ENCODE results near the gene LIX1L. TPM values are rescaled to one million over a fixed set of nuclear protein-coding genes. Genes with fewer than 3 reads are reported as not detected.
A peak's percentile ranks its signal among the peaks of the same experiment; 100 is the strongest.

LIX1L gene
- total RNA-seq, 4 donors from 2014 or later: 30.8 to 57.1 (median 41.5) TPM

DNA sequence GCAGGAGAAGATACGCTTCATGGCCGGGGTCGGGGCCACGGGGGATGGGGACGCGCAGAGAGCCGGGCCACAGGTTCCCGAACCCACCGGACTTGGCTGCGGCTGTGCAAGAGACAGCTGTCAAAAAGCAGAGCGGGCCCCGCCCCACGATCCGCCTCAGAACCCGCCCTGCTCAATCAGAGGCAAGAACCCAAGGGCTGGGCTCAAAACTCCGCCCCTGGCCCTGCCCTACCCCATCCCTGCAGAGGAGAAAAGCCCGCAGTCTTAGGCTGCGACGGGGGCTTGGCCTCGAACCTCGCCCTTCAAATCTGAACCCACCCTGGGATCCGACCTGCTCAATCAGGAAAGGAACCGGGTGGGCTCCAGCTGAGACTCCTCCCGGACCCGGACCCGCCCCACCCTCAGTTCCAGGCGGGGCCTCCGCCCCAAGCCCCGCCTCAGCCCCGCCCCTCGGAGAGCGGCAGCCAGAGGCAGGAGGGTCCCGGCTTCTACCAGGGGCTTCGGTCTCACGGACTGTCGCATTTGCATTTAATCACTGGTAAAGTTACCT, 72.0 kb downstream of the LIX1L start, which contains the start of gene ANKRD35:
Gene ANKRD35 (minus strand): TSS at position 129 of the 550 bp plus-strand sequence. CDS start 108 bp downstream, at position 21.
- peak within 1 kb of the TSS in 2 of 4 donors; percentile 0 to 50 for H3K27ac ChIP-seq
- H3K4me1 ChIP-seq: peaks cover 0 to 20% (median 9%) of the 10 kb centered on the region in 4 donors
- H3K4me3 ChIP-seq: peak within 1 kb of the TSS; percentile 40 to 81 (median 56)
- DNase-seq (ENCODE audit: low spot score in 2 of 2): peak; percentile 74 to 78
- TF ChIP-seq EP300 (IDR thresholded peaks at IDR 0.05): peak in 1 of 2 donors; percentile 27
- TF ChIP-seq POLR2A (IDR thresholded peaks at IDR 0.05): no peak
- TF ChIP-seq, protein P1, sequence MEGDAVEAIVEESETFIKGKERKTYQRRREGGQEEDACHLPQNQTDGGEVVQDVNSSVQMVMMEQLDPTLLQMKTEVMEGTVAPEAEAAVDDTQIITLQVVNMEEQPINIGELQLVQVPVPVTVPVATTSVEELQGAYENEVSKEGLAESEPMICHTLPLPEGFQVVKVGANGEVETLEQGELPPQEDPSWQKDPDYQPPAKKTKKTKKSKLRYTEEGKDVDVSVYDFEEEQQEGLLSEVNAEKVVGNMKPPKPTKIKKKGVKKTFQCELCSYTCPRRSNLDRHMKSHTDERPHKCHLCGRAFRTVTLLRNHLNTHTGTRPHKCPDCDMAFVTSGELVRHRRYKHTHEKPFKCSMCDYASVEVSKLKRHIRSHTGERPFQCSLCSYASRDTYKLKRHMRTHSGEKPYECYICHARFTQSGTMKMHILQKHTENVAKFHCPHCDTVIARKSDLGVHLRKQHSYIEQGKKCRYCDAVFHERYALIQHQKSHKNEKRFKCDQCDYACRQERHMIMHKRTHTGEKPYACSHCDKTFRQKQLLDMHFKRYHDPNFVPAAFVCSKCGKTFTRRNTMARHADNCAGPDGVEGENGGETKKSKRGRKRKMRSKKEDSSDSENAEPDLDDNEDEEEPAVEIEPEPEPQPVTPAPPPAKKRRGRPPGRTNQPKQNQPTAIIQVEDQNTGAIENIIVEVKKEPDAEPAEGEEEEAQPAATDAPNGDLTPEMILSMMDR (IDR thresholded peaks at IDR 0.05): no peak
- WGBS, 2 donors: 2 to 3% methylated on average over 12 to 18 of the region's 36 CpGs
- H3K36me3 ChIP-seq: no peaks in the 10 kb centered on the region
- H3K27me3 ChIP-seq: no peaks in the 10 kb centered on the region
- no peaks in the 10 kb centered on the region for H3K9me3 ChIP-seq

DNA sequence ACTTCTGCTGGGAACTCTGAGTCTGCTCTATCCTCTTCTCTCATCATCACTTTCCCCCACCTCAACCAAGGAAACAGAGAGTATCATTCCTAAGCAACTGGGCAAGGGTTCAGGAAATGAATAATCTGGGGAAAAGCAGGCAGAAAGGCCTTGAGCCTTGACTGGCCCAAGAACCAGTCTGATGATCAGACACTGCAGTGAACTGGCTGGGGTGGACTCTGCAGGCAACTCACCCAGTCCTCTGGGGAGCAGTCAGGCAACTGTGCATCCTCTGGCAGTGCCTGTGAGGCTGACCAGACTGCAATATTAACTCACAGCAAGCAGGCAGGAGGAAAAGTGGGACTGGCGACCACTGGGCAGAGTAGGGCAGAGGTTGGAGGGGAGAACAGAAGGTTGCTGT, 73.1 kb downstream of the LIX1L start:
- WGBS, 2 donors: 88 to 95% methylated on average over 1 of the region's 1 CpG

More for the DNA sequence above, 73.1 kb downstream of the LIX1L start:
- no peaks in the 10 kb centered on the region for H3K36me3 ChIP-seq
- no peak for DNase-seq (ENCODE audit: low spot score in 2 of 2)
- H3K9me3 ChIP-seq: no peaks in the 10 kb centered on the region
- H3K4me1 ChIP-seq: peaks cover 0 to 17% (median 6%) of the 10 kb centered on the region in 4 donors
- TF ChIP-seq POLR2A (IDR thresholded peaks at IDR 0.05) (no peak), EP300 (IDR thresholded peaks at IDR 0.05) (no peak)
- TF ChIP-seq, protein P1 (IDR thresholded peaks at IDR 0.05): no peak
- no peak overlapping the region for H3K27ac ChIP-seq
- no peaks in the 10 kb centered on the region for H3K27me3 ChIP-seq
- no peak overlapping the region for H3K4me3 ChIP-seq

Other genes with a start within 250 kb of the LIX1L start
- under 1 TPM in 1 of 4 donors, not detected in 3; 0.21 TPM for gene CD160, start 238.5 kb downstream of the LIX1L start, total RNA-seq
- gene RNF115, start 133.9 kb downstream of the LIX1L start, total RNA-seq: 10 to 100 TPM; 23.7 to 24.9 (median 23.8) TPM
- gene POLR3C, start 133.8 kb downstream of the LIX1L start, total RNA-seq: 10 to 100 TPM; 25.9 to 39.6 (median 37.8) TPM
- 1 to 10 TPM; 2.7 to 8.4 (median 4.5) TPM for gene NUDT17, start 112.4 kb downstream of the LIX1L start, total RNA-seq
- 10 to 100 TPM; 25.5 to 29.1 (median 26.3) TPM for gene PIAS3, start 98.9 kb downstream of the LIX1L start, total RNA-seq
- 10 to 100 TPM in 1 of 4 donors, 1 to 10 TPM in 3; 2.7 to 11.2 (median 6.3) TPM for gene ANKRD35, start 72.2 kb downstream of the LIX1L start, total RNA-seq
- 10 to 100 TPM; 29.4 to 42.9 (median 39.4) TPM for gene ITGA10, start 48.0 kb downstream of the LIX1L start, total RNA-seq
- 10 to 100 TPM; 27.9 to 35.2 (median 30.8) TPM for gene PEX11B, start 39.3 kb downstream of the LIX1L start, total RNA-seq
- gene RBM8A, start 30.5 kb downstream of the LIX1L start, total RNA-seq: 100 to 1,000 TPM; 113 to 157 (median 129) TPM
- gene ANKRD34A, start 6.6 kb upstream of the LIX1L start, total RNA-seq: 1 to 10 TPM in 2 of 4 donors, under 1 TPM in 2; 0.39 to 2.4 (median 1.3) TPM
- gene POLR3GL, start 6.7 kb upstream of the LIX1L start, total RNA-seq: 10 to 100 TPM; 20.1 to 33.1 (median 28.9) TPM
- 1,000 to 10,000 TPM; 1,863 to 2,525 (median 2,185) TPM for gene TXNIP, start 38.6 kb upstream of the LIX1L start, total RNA-seq
- not detected for gene HJV, start 63.7 kb upstream of the LIX1L start, total RNA-seq
- 1 to 10 TPM; 1.0 to 3.3 (median 2.2) TPM for gene NBPF10, start 186.8 kb upstream of the LIX1L start, total RNA-seq